DMS79 (cell line): ENCODE data around the gene COQ2.

Experiments used
- DNase-seq: peaks from one replicate; lab custom pipeline; 2025; lab: John Stamatoyannopoulos, UW

Gene COQ2

DNA sequence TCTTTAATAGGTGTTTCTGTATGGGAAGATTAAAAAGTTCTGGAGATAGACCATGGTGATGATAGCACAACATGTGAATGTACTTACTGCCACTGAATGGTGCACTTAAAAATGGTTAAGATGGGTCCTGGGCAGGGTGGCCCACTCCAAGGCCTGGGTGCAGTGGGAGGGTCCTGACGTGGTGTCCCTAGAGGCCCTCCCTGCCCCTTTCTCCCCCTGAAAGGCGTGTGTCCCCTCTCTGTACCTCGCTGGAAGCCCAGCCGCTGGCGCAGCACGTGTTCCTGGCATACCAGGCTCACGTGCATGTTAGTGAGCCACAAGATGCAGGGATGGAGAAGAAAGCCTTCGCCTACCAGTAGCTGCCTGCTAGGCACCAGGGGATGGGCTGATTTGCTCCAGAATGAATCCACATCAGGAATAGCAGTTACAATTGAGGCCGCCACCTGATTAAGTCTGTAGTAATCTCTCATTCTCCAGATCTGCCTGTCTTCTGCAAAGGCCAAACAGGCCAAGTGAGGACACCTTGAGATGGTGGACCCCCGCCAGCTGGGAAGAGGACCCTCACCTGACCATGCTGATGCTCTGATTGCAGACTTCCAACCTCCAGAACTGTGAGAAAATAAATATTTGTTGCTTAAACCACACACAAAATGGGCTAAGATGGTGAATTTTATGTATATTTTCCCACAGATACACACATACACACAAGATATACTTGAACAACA lies 67.5 kb downstream of the COQ2 start:
- no peak for DNase-seq

DNA sequence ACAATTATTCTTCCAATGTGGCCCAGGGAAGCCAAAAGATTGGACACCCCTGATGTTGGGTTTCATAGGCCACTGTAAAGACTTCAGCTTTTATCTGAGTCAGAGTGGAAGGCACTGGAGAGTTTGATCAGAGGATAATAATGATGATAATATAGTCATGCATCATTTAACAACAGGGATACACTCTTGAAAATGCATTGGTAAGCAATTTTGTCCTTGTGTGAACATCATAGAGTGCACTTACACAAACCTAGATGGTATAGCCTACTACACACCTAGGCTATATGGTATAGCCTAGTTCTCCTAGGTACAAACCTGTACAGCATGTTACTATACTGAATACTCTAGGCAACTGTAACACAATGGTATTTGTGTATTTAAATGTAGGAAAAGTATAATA lies 70.5 kb downstream of the COQ2 start:
- no peak for DNase-seq
